Vagina (tissue), 2 donors: ENCODE measurements around the gene PCDHGB6.
A peak's percentile ranks its signal among the peaks of the same experiment; 100 is the strongest.

Source experiments
- CTCF ChIP-seq, 3 experiments: fragments of 450-650 bp in 2 of 3; fragments of 200-600 bp in 1 of 3; sonication (generic) in 1 of 3; IDR thresholded peaks; one replicate each; pipeline ENCODE4 v1.5.1; 2017 to 2019; ENCODE audit warnings: antibody characterized with exemption in 3 of 3, mild to moderate bottlenecking in 2 of 3, moderate library complexity in 2 of 3
- POLR2A ChIP-seq, 2 donors: fragments of 450-650 bp; IDR thresholded peaks; one replicate each; pipeline ENCODE4 v1.6.1; 2017; ENCODE audit warnings: antibody characterized with exemption in 2 of 2, mild to moderate bottlenecking in 2 of 2, moderate library complexity in 2 of 2

- TF ChIP-seq CTCF (IDR thresholded peaks at IDR 0.05) (peak in 1 of 3 experiments; percentile 13), POLR2A (IDR thresholded peaks at IDR 0.05) (no peak)
Measured at GRCh38 chr5:141420855-141421488, 13.2 kb downstream of the PCDHGB6 start, which contains the start of gene PCDHGA11.
